Central memory CD8-positive, alpha-beta T cell (primary cell): ENCODE data around the gene PREP.
A peak's percentile ranks its signal among the peaks of the same experiment; 100 is the strongest.
"Not testable (repeated sequence)": the region's sequence is repeated elsewhere in the genome, so short reads cannot be mapped to it uniquely, and the experiment has no call there.

Experiments used
- ATAC-seq: fragments of 150-1000 bp; cut with Tn5 transposase; replicated peaks from 2 replicates; pipeline ENCODE4 v1.10.0; 2022; ENCODE audit warnings: mild to moderate bottlenecking, moderate FRiP score, moderate number of reproducible peaks; ENCODE audit not compliant: poor library complexity, severe bottlenecking; ENCODE audit errors: extremely low read depth
- DNase-seq, 2 donors: peaks; one replicate each; pipeline ENCODE4 v3.0.0; 2021; ENCODE audit warnings: low spot score in 2 of 2
- H3K27ac Mint-ChIP-seq: one replicate; pipeline ENCODE4 v1.8.0; 2022; ENCODE audit warnings: low read depth, mild to moderate bottlenecking, moderate library complexity, mixed read lengths
- H3K27me3 Mint-ChIP-seq: one replicate; pipeline ENCODE4 v1.8.0; 2022; ENCODE audit warnings: mixed read lengths
- H3K36me3 Mint-ChIP-seq: one replicate; pipeline ENCODE4 v1.8.0; 2022; ENCODE audit warnings: mild to moderate bottlenecking, moderate library complexity, mixed read lengths; ENCODE audit not compliant: insufficient read depth
- H3K4me1 Mint-ChIP-seq: one replicate; pipeline ENCODE4 v1.8.0; 2022; ENCODE audit warnings: mixed read lengths
- H3K4me3 Mint-ChIP-seq: one replicate; pipeline ENCODE4 v1.8.0; 2022; ENCODE audit warnings: mild to moderate bottlenecking, moderate library complexity, mixed read lengths
- H3K9me3 Mint-ChIP-seq: one replicate; pipeline ENCODE4 v1.8.0; 2022; ENCODE audit warnings: mixed read lengths

Gene PREP

DNA sequence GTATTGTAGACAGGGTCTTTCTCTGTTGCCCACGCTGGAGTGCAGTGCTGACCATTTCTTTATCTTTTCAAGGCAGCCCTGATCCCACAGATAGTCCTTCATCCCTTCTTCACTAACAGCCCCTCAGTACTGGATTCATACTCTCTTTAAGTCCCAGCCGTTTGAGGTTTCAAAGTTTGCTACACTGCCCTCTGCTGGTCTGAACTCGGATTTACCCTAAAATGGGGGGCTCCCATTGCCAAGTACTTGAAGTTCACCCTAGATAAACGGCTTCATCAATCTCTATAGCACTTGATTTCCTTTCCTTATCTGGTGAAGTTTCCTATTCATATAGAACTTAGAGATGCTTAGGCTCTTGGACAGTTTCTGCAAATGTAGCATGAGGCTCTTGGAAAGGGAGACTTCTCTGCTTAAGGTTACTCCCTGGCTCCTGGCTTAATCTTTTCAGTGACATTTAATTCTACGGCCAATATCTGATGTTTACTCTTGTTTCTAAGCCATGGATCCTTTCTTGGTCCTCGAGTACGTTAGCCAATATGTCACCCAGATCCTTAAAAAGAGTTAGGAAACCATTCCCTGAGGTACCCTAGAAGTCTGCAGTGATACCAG is 21.4 kb upstream of the PREP start:
- Mint-ChIP-seq H3K9me3 (no peaks in the 10 kb centered on the region), H3K4me3 (no peak overlapping the region), H3K36me3 (no peaks in the 10 kb centered on the region), H3K27ac (no peak overlapping the region), H3K4me1 (peaks cover 6% of the 10 kb centered on the region), H3K27me3 (no peaks in the 10 kb centered on the region)
- ATAC-seq (peak; percentile 60), DNase-seq (peak; percentile 43 to 53)

DNA sequence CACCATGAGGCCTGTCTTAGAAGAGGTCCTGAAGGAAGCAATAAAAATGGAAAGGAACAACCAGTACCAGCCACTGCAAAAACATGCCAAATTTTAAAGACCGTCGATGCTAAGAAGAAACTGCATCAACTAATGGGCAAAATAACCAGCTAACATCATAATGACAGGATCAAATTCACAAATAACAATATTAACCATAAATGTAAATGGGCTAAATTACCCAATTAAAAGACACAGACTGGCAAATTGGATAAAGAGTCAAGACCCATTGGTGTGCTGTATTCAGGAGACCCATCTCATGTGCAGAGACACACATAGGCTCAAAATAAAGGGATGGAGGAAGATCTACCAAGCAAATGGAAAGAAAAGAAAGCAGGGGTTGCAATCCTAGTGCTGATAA is 14.1 kb upstream of the PREP start:
- not testable (repeated sequence) for DNase-seq, H3K4me3 Mint-ChIP-seq, ATAC-seq, H3K4me1 Mint-ChIP-seq, H3K36me3 Mint-ChIP-seq, H3K27ac Mint-ChIP-seq
- peaks cover 50% of the 10 kb centered on the region for H3K27me3 Mint-ChIP-seq
- H3K9me3 Mint-ChIP-seq: peaks cover 17% of the 10 kb centered on the region

DNA sequence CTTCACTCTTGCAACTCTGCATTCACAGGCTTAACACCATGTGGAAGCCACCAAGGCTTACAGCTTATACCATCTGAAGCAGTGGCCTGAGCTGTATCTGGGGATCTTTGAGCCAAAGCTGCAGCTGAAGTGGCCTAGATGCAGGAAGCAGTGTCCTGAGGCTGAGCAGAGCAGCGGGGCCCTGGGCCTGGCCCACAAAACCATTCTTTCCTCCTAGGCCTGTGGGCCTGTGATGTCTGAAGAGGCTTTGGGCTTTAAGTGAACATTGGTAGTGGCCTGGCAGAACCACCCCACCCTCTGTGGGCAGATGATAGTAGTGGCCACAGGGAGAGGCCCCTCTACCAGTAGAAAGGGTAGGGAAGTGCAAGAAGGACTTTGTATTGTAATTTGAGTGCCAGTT is 6.9 kb upstream of the PREP start:
- Mint-ChIP-seq H3K4me1 (no peaks in the 10 kb centered on the region), H3K4me3 (no peak overlapping the region), H3K27me3 (peaks cover 55% of the 10 kb centered on the region), H3K27ac (no peak overlapping the region), H3K36me3 (no peaks in the 10 kb centered on the region), H3K9me3 (no peaks in the 10 kb centered on the region)
- no peak for DNase-seq
- ATAC-seq: no peak

DNA sequence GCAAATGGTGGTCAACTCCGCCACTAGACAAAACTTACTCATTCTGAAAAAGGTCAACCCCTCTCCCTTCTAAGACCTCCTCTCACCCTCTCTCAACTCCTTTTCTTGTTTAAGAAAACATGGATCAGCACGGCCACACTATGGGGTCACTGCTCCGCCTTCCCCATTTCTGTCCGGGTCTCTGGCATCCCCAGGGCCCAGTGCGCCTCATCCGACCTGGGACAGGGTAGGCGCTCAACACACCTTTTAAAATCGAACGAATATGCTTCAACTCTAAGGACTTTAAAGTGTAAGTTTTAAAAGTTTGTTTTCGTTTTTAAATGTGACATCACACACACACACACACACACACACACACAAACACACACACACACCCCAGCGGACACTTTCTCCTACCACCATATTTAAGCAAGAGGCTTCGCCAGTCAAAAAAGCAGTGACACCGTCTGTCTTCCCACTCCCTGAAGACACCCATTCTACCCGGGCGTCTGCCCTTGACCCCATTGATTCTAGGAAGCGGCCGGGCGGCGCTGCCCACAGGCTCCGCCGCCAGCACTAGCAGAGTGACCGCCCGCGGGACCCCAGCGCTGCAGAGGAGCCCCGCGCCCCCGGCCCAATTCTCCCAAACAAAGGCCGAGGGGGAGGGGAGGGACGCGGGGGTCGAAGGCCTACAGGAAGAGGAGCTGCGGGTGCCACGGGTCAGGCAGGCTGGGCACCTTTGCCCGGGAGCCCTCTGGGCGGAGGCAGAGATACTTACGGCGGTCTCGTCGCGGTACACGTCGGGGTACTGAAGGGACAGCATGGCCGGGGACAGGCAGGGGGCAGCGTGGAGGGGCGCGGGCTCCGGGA is 568 bp downstream of the PREP start:
- Mint-ChIP-seq H3K9me3 (no peaks in the 10 kb centered on the region), H3K4me3 (peak overlapping the region; percentile 83), H3K27me3 (no peaks in the 10 kb centered on the region), H3K27ac (peak overlapping the region; percentile 77), H3K36me3 (peaks cover 5% of the 10 kb centered on the region), H3K4me1 (peaks cover 59% of the 10 kb centered on the region)
- DNase-seq (no peak), ATAC-seq (peak; percentile 29)

DNA sequence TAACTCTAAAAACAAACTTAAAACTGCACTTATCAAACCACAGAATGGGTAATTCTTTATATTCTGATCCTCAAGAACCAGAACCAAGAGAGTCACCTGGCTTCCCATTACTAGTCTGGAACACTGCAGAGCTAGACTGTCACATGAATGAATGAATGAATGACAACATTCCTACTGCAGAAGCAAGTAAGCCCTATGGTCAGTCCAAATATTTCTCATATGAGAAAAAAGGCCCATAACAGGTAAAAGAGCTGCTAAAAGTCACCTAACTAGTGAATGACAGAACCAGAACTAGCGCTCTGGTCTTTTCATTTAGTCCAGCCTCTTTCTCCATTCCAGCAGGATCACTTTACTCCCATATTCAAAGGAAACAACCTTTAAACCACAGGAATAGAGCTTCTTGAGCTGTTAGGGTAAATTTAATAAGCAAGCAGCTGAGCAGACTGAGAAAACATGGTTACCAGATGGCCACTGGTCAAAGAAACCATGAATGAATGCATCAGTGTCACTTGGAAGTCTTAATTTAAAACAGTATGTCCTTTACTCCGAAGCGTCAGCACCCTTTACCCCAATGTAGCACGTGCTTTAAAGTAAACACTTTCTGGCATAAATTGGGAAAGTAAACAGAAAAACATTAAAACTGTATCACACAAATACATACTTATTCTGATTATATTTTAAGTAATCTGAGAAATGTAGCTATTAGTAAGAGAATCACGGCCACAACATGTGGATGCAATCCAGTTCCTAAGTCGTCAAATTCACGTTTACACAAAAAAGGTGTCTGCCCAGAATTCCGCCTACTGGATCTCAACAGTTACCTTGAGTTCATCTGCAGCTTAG is 1.4 kb downstream of the PREP start:
- DNase-seq: no peak
- Mint-ChIP-seq H3K27me3 (no peaks in the 10 kb centered on the region), H3K36me3 (peaks cover 7% of the 10 kb centered on the region), H3K4me1 (peaks cover 59% of the 10 kb centered on the region), H3K27ac (peak overlapping the region; percentile 77), H3K4me3 (peak overlapping the region; percentile 83), H3K9me3 (no peaks in the 10 kb centered on the region)
- ATAC-seq: no peak

DNA sequence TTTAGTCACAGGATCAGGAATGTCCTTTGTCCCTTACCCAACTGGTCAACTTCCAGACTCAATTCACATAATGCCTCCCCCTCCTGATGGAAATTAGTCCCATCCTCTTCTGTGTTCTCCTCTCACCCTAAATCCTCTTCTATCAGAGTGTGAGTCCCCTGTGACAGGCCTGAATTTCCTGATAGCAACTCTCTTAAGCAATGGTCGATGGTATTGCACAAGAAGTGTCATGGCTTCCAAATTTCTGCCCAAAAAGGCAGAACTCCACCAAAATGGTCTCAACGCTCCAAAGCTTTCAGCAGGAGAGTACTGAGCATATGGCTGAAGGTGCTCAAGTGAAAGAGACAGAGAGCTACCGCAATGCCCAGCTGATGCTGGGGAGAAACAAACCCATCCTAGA is 2.4 kb downstream of the PREP start:
- H3K27me3 Mint-ChIP-seq: no peaks in the 10 kb centered on the region

DNA sequence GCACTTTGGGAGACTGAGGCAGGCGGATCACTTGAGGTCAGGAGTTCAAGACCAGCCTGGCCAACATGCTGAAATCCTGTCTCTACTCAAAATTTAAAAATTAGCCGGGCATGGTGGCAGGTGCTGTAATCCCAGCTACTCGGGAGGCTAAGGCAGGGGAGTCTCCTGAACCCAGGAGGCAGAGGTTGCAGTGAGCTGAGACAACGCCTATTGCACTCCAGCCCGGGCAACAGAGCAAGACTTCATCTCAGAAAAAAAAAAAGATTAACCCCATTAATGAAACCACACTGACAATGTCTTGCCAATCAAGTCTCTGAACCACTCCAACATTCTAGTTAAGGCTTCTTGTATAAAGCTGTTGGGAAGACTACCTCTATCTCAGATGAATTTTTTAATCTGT is 4.0 kb downstream of the PREP start:
- no peak for ATAC-seq
- Mint-ChIP-seq H3K4me3 (peak overlapping the region; percentile 44), H3K27ac (peak overlapping the region; percentile 14), H3K27me3 (no peaks in the 10 kb centered on the region), H3K36me3 (peaks cover 13% of the 10 kb centered on the region), H3K9me3 (no peaks in the 10 kb centered on the region), H3K4me1 (peaks cover 55% of the 10 kb centered on the region)
- DNase-seq: no peak

More for the DNA sequence above, 2.4 kb downstream of the PREP start:
- peak overlapping the region; percentile 83 for H3K4me3 Mint-ChIP-seq
- DNase-seq (no peak), ATAC-seq (no peak)
- H3K27ac Mint-ChIP-seq: no peak overlapping the region
- peaks cover 11% of the 10 kb centered on the region for H3K36me3 Mint-ChIP-seq
- H3K9me3 Mint-ChIP-seq: no peaks in the 10 kb centered on the region
- H3K4me1 Mint-ChIP-seq: peaks cover 59% of the 10 kb centered on the region

DNA sequence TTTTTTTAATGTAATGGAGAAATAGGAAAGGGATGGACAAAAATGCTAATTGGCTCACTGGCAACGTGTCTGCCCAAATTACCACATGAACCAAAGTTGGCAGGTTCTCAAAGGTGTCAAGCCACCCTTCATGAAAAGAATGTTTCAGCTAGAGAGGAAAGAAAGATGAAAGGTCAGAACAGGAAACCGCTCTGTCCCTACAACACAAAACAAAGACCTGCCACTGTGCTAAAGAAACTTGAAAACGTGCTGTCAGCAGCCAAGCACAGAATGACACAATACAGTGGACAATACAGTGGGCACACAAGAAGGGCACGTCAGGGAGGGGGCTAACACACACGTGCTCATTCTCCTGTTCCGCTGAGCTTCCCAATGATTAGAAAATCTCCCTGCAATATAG is 4.9 kb downstream of the PREP start:
- peak overlapping the region; percentile 44 for H3K4me3 Mint-ChIP-seq
- DNase-seq (no peak), ATAC-seq (no peak)
- H3K9me3 Mint-ChIP-seq: no peaks in the 10 kb centered on the region
- H3K27me3 Mint-ChIP-seq: no peaks in the 10 kb centered on the region
- H3K27ac Mint-ChIP-seq: peak overlapping the region; percentile 14
- peaks cover 49% of the 10 kb centered on the region for H3K4me1 Mint-ChIP-seq
- peaks cover 13% of the 10 kb centered on the region for H3K36me3 Mint-ChIP-seq

DNA sequence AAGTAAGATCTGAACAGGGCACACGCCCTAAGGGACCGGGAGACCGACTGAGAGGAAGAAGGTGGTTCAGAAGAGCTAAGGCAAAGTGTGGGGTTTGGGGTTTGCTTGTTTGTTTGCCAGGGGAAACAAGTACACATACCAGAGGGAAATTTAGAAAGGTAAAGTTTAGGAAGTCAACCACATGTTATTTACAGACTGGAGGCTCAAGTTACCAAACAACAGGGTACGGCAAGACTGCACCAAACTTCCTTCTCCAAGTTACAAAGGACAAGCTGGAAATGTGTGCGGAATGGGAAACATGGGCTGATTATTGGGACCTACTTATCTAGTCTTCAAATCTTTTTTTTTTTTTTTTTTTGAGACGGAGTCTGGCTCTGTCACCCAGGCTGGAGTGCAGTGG is 11.2 kb downstream of the PREP start:
- Mint-ChIP-seq H3K4me3 (no peak overlapping the region), H3K36me3 (peaks cover 25% of the 10 kb centered on the region), H3K27ac (no peak overlapping the region), H3K27me3 (no peaks in the 10 kb centered on the region), H3K9me3 (no peaks in the 10 kb centered on the region), H3K4me1 (peaks cover 28% of the 10 kb centered on the region)
- DNase-seq: no peak
- ATAC-seq: no peak

DNA sequence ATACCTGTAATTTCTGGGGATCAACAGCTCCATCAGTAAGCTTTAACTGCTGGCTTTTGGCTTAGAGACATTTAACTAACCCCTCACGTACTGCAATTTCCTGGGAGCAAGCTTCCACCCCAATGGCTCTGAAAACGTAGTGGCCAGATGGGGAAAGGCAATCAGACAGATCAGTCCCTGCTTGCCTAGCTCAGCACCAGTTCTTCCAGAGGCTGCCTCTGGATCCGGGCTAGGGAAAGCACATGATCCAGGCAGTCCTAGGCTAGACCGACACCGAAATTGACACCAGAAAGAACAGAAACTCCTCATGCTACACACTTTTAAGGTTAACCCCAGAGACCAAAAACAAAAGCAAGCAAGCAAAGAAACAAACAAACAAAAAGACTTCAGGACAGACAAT is 13.3 kb downstream of the PREP start:
- ATAC-seq (no peak), DNase-seq (no peak)
- Mint-ChIP-seq H3K4me3 (no peak overlapping the region), H3K27me3 (no peaks in the 10 kb centered on the region), H3K27ac (no peak overlapping the region), H3K36me3 (peaks cover 19% of the 10 kb centered on the region), H3K9me3 (no peaks in the 10 kb centered on the region), H3K4me1 (peaks cover 38% of the 10 kb centered on the region)

DNA sequence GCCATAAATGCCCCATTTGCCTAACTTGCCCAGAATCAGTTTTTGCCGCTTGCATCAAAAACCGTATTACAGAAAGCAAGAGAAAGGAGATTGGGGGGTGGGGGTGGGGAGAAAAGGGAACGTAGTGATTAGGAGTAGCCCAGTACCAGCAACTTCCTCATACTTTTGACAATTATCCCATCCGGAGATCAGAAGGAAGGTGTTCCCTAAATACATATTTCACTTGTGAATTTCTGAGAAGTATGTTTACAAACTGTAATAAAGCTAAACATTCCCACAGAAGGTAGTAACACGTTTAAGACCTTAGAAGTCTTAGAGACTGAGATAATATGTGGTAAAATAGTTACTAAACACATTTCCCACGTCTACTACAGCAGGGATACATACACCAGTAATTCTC is 14.5 kb downstream of the PREP start:
- no peaks in the 10 kb centered on the region for H3K9me3 Mint-ChIP-seq
- H3K27me3 Mint-ChIP-seq: no peaks in the 10 kb centered on the region
- H3K27ac Mint-ChIP-seq: no peak overlapping the region
- peaks cover 49% of the 10 kb centered on the region for H3K4me1 Mint-ChIP-seq
- H3K4me3 Mint-ChIP-seq: no peak overlapping the region
- no peak for ATAC-seq
- H3K36me3 Mint-ChIP-seq: peaks cover 19% of the 10 kb centered on the region
- no peak for DNase-seq

DNA sequence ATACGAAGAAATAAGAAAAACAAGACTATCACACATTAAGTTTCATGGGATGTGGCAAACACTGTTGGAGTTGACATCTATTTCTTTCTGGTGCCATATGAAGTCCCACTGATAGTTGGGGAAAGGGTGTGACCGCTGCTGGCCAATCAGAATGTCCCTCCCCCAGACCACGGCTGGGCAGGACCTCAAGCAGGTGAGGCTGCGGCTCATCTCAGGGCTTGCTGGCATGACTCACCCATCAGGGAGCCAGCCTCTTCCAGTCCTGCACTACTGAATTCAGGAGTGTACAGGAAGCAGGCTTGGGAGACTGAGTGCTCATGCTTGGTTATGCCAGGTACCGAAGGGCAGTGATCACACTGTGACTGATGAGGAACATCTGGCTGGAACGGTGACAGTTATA is 18.9 kb downstream of the PREP start:
- H3K27me3 Mint-ChIP-seq: no peaks in the 10 kb centered on the region

More for the DNA sequence above, 18.9 kb downstream of the PREP start:
- Mint-ChIP-seq H3K27ac (no peak overlapping the region), H3K4me3 (no peak overlapping the region), H3K4me1 (peaks cover 80% of the 10 kb centered on the region), H3K9me3 (no peaks in the 10 kb centered on the region), H3K36me3 (peaks cover 13% of the 10 kb centered on the region)
- ATAC-seq (no peak), DNase-seq (no peak)
